NCI-H2196 (cell line): Measurements from ENCODE around the gene OR8U1.
"Not testable (repeated sequence)": the region's sequence is repeated elsewhere in the genome, so short reads cannot be mapped to it uniquely, and the experiment has no call there.

ENCODE experiments used
- DNase-seq: peaks from one replicate; lab custom pipeline; 2025; ENCODE audit not compliant: unreplicated experiment; lab: John Stamatoyannopoulos, UW

The OR8U1 gene

GRCh38 chr11:56375324-56375723 lies at the start of gene OR8U1:
OR8U1 (plus strand) TSS chr11:56375624; CDS start chr11:56375624, 0 bp downstream.
- no peak for DNase-seq

- no peak for DNase-seq
Observed at GRCh38 chr11:56331861-56332491, 43.4 kb upstream of the OR8U1 start.

GRCh38 chr11:56333156-56333555 lies 42.3 kb upstream of the OR8U1 start:
- DNase-seq, result no peak

- no peak for DNase-seq
Observed at GRCh38 chr11:56340289-56340688, 35.1 kb upstream of the OR8U1 start.

- no peak for DNase-seq
Observed at GRCh38 chr11:56345739-56346138, 29.7 kb upstream of the OR8U1 start, which contains the start of gene OR8K1. OR8K1 (plus strand) TSS chr11:56346039; CDS start chr11:56346039, 0 bp downstream.

GRCh38 chr11:56353991-56354390 lies 21.4 kb upstream of the OR8U1 start, which contains the start of gene OR8J1:
OR8J1 (plus strand) TSS chr11:56354291; CDS start chr11:56360247, 5,956 bp downstream.
- no peak for DNase-seq

GRCh38 chr11:56380120-56380519 lies 4.7 kb downstream of the OR8U1 start:
- no peak for DNase-seq

GRCh38 chr11:56394381-56394780 lies 19.0 kb downstream of the OR8U1 start:
- DNase-seq, result no peak

GRCh38 chr11:56396047-56396446 lies 20.6 kb downstream of the OR8U1 start:
- no peak for DNase-seq

GRCh38 chr11:56401858-56402461 lies 26.5 kb downstream of the OR8U1 start:
- DNase-seq, result not testable (repeated sequence)

- DNase-seq, result no peak
Observed at GRCh38 chr11:56404393-56404792, 29.0 kb downstream of the OR8U1 start.

GRCh38 chr11:56410801-56411200 lies 35.4 kb downstream of the OR8U1 start:
- DNase-seq, result no peak

GRCh38 chr11:56412396-56412795 lies 37.0 kb downstream of the OR8U1 start, which contains the start of gene OR5AL1:
OR5AL1 (plus strand) TSS chr11:56412696.
- DNase-seq, result no peak
